PC-3 (cell line): Measurements from ENCODE around the gene ECSIT. TPM values are rescaled to one million over a fixed set of nuclear protein-coding genes. Genes with fewer than 3 reads are reported as not detected.

Experiments used
- ATAC-seq: fragments of 200-7000 bp; cut with Tn5 transposase; 2 replicates; pipeline ENCODE4 v1.9.1; 2020; ENCODE audit warnings: mild to moderate bottlenecking, moderate library complexity
- BruUV-seq: library from RNA; stranded (reverse); fragments of 400-500 nt; replicated peaks from 2 replicates; lab custom pipeline; 2021; lab: Mats Ljungman, UMichigan
- CTCF ChIA-PET: fragments of 300-600 bp; sonication (Branson Sonifier 250); formaldehyde crosslinking; loops from one replicate; lab custom pipeline; 2022; ENCODE audit warnings: antibody characterized with exemption; lab: Charles Lee
- POLR2A ChIA-PET: fragments of 300-600 bp; sonication (Branson Sonifier 250); formaldehyde crosslinking; loops from one replicate; lab custom pipeline; 2022; ENCODE audit warnings: antibody characterized with exemption; ENCODE audit not compliant: unreplicated experiment; lab: Charles Lee
- DNase-seq: peaks from one replicate; pipeline ENCODE4 v3.0.0-alpha.2; 2015
- H2AFZ ChIP-seq: fragments of 300-600 bp; sonication (generic); 2 replicates; pipeline ENCODE4 v1.6.0; 2016; ENCODE audit warnings: antibody characterized with exemption, low read length
- H3F3A ChIP-seq: fragments of 300-600 bp; sonication (generic); one replicate; pipeline ENCODE4 v1.6.0; 2017; ENCODE audit warnings: antibody characterized with exemption, low read length, control low read depth, mild to moderate bottlenecking; ENCODE audit not compliant: unreplicated experiment
- H3K27ac ChIP-seq: fragments of 300-600 bp; sonication (generic); 2 replicates; pipeline ENCODE4 v1.5.1; 2016; ENCODE audit warnings: mild to moderate bottlenecking, low read length
- H3K27me3 ChIP-seq: fragments of 300-600 bp; sonication (generic); 2 replicates; pipeline ENCODE4 v1.6.1; 2016; ENCODE audit warnings: low read length, mixed read lengths
- H3K36me3 ChIP-seq: fragments of 300-600 bp; sonication (generic); 2 replicates; pipeline ENCODE4 v1.6.1; 2016; ENCODE audit warnings: low read depth, mixed run types, low read length, mixed read lengths
- H3K4me1 ChIP-seq: fragments of 300-600 bp; sonication (generic); 2 replicates; pipeline ENCODE4 v1.5.1; 2016; ENCODE audit warnings: low read length; ENCODE audit not compliant: insufficient read depth
- H3K4me2 ChIP-seq: fragments of 300-600 bp; sonication (generic); 2 replicates; pipeline ENCODE4 v1.6.0; 2016; ENCODE audit warnings: low read length
- H3K4me3 ChIP-seq: fragments of 300-600 bp; sonication (generic); 2 replicates; pipeline ENCODE4 v1.5.1; 2016; ENCODE audit warnings: mild to moderate bottlenecking, low read length, mixed read lengths
- H3K79me2 ChIP-seq: fragments of 300-600 bp; sonication (generic); 2 replicates; pipeline ENCODE4 v1.6.1; 2017; ENCODE audit warnings: low read length, mixed read lengths
- H3K9ac ChIP-seq: fragments of 300-600 bp; sonication (generic); 2 replicates; pipeline ENCODE4 v1.6.0; 2016; ENCODE audit warnings: mild to moderate bottlenecking, low read length
- H3K9me2 ChIP-seq: fragments of 300-600 bp; sonication (generic); replicated peaks from 2 replicates; pipeline ENCODE4 v1.6.1; 2016; ENCODE audit warnings: mixed run types, low read length, mixed read lengths
- H3K9me3 ChIP-seq: fragments of 300-600 bp; sonication (generic); 2 replicates; pipeline ENCODE4 v1.6.1; 2016; ENCODE audit warnings: low read length, mixed read lengths
- H4K20me1 ChIP-seq: fragments of 300-600 bp; sonication (generic); 2 replicates; pipeline ENCODE4 v1.6.1; 2016; ENCODE audit warnings: low read length, mixed read lengths
- CTCF ChIP-seq: fragments of 300-600 bp; sonication (generic); conservative IDR thresholded peaks from 2 replicates; pipeline ENCODE4 v1.5.1; 2017; ENCODE audit warnings: antibody characterized with exemption, low read depth, mild to moderate bottlenecking, low read length
- EZH2 ChIP-seq: fragments of 300-600 bp; sonication (generic); IDR thresholded peaks from one replicate; pipeline ENCODE4 v1.6.1; 2017; ENCODE audit warnings: antibody characterized with exemption, mild to moderate bottlenecking, low read length; ENCODE audit not compliant: unreplicated experiment
- EZH2phosphoT487 ChIP-seq: fragments of 300-600 bp; sonication (generic); IDR thresholded peaks from 2 replicates; pipeline ENCODE4 v1.6.1; 2018; ENCODE audit warnings: mild to moderate bottlenecking, antibody characterized with exemption, low read length, borderline replicate concordance
- intact Hi-C: fragments of 100-400 bp; cut with micrococcal nuclease; formaldehyde crosslinking; loops from 2 replicates; pipeline ENCODE4 v1.9.0; 2023
- total RNA-seq: library from RNA; depleted of rRNA; stranded (reverse); fragments of >200 nt; gene quantifications from 2 replicates; pipeline ENCODE4 v1.2.3, GENCODE V29; 2014

The ECSIT gene
- total RNA-seq, 1 experiment from 2014 or later, result 126 TPM

- no peak overlapping the region for H3K27ac ChIP-seq
- no TSS peak for BruUV-seq
- POLR2A ChIA-PET, result interaction anchor here (0.5 kb wide), 1 partner anchor 51 kb away, joined by 5 read pairs; no protein-coding TSS in a partner anchor
- no peak for ATAC-seq
- H3K4me1 ChIP-seq, result peaks cover 5% of the 10 kb centered on the region
- H4K20me1 ChIP-seq, result no peaks in the 10 kb centered on the region
- intact Hi-C loops, result loop anchor here (5.0 kb wide), 1 partner anchor 48 kb away; no protein-coding TSS in a partner anchor
- no peaks in the 10 kb centered on the region for H3F3A ChIP-seq
- H3K9me2 ChIP-seq, result no peaks in the 10 kb centered on the region
- no peak for TF ChIP-seq CTCF
- TF ChIP-seq EZH2phosphoT487, result no peak
- no peak for TF ChIP-seq EZH2
- H3K27me3 ChIP-seq, result no peaks in the 10 kb centered on the region
- no peaks in the 10 kb centered on the region for H3K79me2 ChIP-seq
- H3K36me3 ChIP-seq, result no peaks in the 10 kb centered on the region
- no peak for DNase-seq
- no peaks in the 10 kb centered on the region for H3K9me3 ChIP-seq
- no peak overlapping the region for H2AFZ ChIP-seq
- H3K9ac ChIP-seq, result no peak overlapping the region
- no peak overlapping the region for H3K4me2 ChIP-seq
- no peak overlapping the region for H3K4me3 ChIP-seq
- CTCF ChIA-PET, result interaction anchor here (0.6 kb wide), 1 partner anchor 255 kb away, joined by 3 read pairs; no protein-coding TSS in a partner anchor
These were observed 10.8 kb upstream of the ECSIT start for GRCh38 chr19:11539495-11540365.

DNA sequence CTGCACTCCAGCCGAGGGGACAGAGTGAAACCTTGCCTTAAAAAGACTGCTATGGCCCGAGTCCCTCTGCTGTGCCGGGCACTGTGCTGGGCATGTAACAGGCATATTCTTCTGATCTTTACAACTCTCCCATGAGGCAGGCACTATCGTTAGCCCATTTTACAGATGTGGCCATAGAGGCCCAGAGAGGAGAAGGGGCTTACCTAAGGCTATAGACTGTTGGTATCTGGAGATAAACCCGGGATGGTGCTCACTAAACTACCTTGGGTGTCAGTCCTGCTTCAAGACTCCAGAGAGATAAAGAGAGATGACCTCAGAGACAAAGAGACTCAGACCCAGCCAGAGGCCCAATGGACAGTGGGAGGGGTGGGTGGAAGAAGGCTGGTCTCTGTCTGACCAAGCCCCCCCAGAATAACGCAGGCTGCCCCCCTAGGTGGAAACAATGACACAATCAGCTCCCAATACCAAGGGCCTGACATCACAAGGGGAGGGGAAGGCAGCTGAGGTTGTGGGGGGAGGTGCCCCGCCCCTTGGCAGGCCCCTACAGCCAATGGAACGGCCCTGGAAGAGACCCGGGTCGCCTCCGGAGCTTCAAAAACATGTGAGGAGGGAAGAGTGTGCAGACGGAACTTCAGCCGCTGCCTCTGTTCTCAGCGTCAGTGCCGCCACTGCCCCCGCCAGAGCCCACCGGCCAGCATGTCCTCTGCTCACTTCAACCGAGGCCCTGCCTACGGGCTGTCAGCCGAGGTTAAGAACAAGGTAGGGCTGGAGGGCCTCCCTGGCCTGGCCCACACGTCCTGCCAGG lies 9.5 kb upstream of the ECSIT start, which contains the start of gene CNN1:
Gene CNN1 (plus strand): TSS at position 620 of the 805 bp plus-strand sequence. CDS start 77 bp downstream, at position 697.
- ChIA-PET CTCF (no interaction called here), POLR2A (interaction anchor here (0.5 kb wide), 1 partner anchor 52 kb away, joined by 5 read pairs; no protein-coding TSS in a partner anchor)
- Histone ChIP-seq H3K9me2 (no peaks in the 10 kb centered on the region), H3K4me2 (no peak within 1 kb of the TSS), H3K4me1 (peaks cover 5% of the 10 kb centered on the region), H3K4me3 (no peak within 1 kb of the TSS), H2AFZ (no peak within 1 kb of the TSS), H3K79me2 (no peaks in the 10 kb centered on the region), H3K9ac (no peak within 1 kb of the TSS), H3K27ac (no peak within 1 kb of the TSS), H3K27me3 (no peaks in the 10 kb centered on the region), H3K36me3 (no peaks in the 10 kb centered on the region), H3K9me3 (no peaks in the 10 kb centered on the region), H3F3A (no peaks in the 10 kb centered on the region), H4K20me1 (no peaks in the 10 kb centered on the region)
- BruUV-seq, result no TSS peak
- ATAC-seq (no peak), DNase-seq (no peak)
- TF ChIP-seq EZH2, result no peak
- TF ChIP-seq EZH2phosphoT487, result no peak
- no peak for TF ChIP-seq CTCF
- intact Hi-C loops, result loop anchor here (5.0 kb wide), 1 partner anchor 49 kb away; no protein-coding TSS in a partner anchor
